Ectodermal cell (in vitro differentiated cells): ENCODE data around the gene TMEM18.

Experiments
- H3K27ac ChIP-seq: 2 replicates; pipeline ENCODE4 v1.7.0; 2013; ENCODE audit warnings: mild to moderate bottlenecking, low read depth, low read length; ENCODE audit not compliant: insufficient read depth, poor library complexity, severe bottlenecking
- H3K27me3 ChIP-seq: 2 replicates; pipeline ENCODE4 v1.7.0; 2013; ENCODE audit warnings: mild to moderate bottlenecking, low read length; ENCODE audit not compliant: insufficient read depth, control insufficient read depth, poor library complexity, severe bottlenecking
- H3K36me3 ChIP-seq: one replicate; pipeline ENCODE4 v1.7.0; 2013; ENCODE audit warnings: low read length; ENCODE audit not compliant: control insufficient read depth, insufficient read depth
- H3K4me1 ChIP-seq: one replicate; pipeline ENCODE4 v1.7.0; 2013; ENCODE audit warnings: low read length; ENCODE audit not compliant: control insufficient read depth, insufficient read depth
- H3K4me3 ChIP-seq: 2 replicates; pipeline ENCODE4 v1.7.0; 2013; ENCODE audit warnings: low read depth, low read length, control low read depth; ENCODE audit not compliant: insufficient read depth
- H3K9me3 ChIP-seq: 2 replicates; pipeline ENCODE4 v1.7.0; 2013; ENCODE audit warnings: mild to moderate bottlenecking, low read length, moderate library complexity; ENCODE audit not compliant: control insufficient read depth
- WGBS, 2 experiments: methylation state at CpG; one replicate each; pipeline ENCODE4 v1.1.7; 2013; ENCODE audit warnings: missing lambda C conversion rate in 2 of 2; 5-methylcytosine and 5-hydroxymethylcytosine counted together

TMEM18 gene

DNA sequence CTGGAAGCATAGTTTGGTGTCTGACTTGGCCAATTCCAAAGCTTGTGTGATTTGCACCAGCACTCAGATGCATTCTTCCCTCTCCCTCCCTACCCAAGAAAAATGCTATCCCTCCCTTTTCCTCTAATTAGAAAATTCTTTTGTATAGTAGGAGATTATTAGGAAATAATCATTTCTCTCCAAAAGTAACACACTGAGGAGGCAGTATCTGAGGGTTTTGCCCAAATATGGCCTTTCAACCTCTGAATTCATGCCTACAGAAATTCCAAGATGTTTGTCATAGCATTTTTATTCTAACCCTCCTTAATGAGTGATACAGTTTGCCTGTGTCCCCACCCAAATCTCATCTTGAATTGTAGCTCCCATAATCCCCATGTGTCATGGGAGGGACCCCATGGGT, 5.0 kb upstream of the TMEM18 start:
- Histone ChIP-seq H3K4me3 (no peak overlapping the region), H3K9me3 (peaks cover 3% of the 10 kb centered on the region), H3K27me3 (no peaks in the 10 kb centered on the region), H3K4me1 (peaks cover 6% of the 10 kb centered on the region), H3K36me3 (no peaks in the 10 kb centered on the region), H3K27ac (no peak overlapping the region)

DNA sequence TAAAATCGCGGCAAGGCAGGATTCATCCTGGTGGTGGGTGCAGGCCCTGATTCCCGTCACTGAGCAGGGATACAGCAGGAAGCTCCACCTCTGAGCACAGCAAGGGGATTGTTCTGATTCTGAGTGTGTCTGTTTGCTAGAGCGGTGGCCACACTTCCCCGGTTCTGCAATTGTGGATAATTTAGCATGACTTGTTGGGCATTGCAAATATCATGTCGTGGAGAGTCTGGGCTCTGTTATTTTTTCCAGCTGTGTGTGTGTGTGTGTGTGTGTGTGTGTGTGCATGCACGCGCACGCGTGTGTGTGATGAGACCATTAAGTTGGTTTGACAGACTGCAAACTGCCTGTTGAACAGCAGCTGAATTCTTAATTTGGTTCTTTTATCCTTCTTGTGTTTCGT, 4.1 kb upstream of the TMEM18 start:
- Histone ChIP-seq H3K27me3 (no peaks in the 10 kb centered on the region), H3K36me3 (no peaks in the 10 kb centered on the region), H3K4me3 (no peak overlapping the region), H3K9me3 (peaks cover 3% of the 10 kb centered on the region), H3K27ac (no peak overlapping the region), H3K4me1 (peaks cover 6% of the 10 kb centered on the region)
- WGBS, 2 experiments: 84 to 89% methylated on average over 11 of the region's 11 CpGs

DNA sequence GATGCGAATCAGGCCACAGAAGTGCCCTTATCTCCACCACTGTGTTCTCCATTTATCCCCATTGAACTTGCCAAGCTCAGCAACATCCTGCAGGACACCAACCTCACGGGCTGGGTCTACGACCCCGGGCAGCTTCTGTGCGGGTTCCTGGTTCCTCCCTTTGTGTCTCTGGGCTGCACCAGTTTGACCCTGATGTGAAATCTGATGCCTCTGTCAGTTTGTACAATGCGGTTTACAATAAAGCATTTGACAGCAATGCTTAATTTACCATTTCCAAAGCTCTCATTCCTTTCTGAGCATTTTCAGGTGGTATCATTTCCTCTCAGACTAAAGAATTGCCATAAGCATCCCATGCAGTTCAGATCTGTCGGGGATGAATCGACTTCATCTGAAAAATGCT, 3.3 kb upstream of the TMEM18 start:
- Histone ChIP-seq H3K27me3 (no peaks in the 10 kb centered on the region), H3K4me3 (no peak overlapping the region), H3K36me3 (no peaks in the 10 kb centered on the region), H3K27ac (no peak overlapping the region), H3K4me1 (peaks cover 6% of the 10 kb centered on the region), H3K9me3 (no peaks in the 10 kb centered on the region)
- 88 to 91% methylated on average over 8 of the region's 8 CpGs for WGBS, 2 experiments

DNA sequence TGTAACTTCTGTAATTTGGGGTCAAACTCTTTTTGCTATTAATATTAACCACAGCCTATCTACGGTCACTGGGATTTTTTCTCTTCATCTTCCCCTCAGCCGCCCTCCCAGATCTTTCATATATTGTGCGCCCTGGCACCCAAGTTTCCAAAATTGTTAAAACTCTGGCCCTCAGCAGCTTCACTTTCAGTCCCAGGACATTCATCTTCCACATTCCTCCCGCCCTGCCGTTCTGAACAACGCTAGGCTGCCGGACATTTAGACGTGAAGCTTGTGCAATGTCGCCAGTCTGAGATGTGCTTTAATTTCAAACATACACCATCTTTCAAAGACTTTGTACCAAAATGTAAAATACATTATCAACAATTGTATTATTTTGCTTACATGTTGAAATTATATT, 1.8 kb upstream of the TMEM18 start:
- H3K4me1 ChIP-seq: peaks cover 9% of the 10 kb centered on the region
- H3K4me3 ChIP-seq: no peak overlapping the region
- WGBS, 2 experiments: 92 to 95% methylated on average over 9 of the region's 9 CpGs
- H3K9me3 ChIP-seq: no peaks in the 10 kb centered on the region
- no peaks in the 10 kb centered on the region for H3K36me3 ChIP-seq
- H3K27ac ChIP-seq: no peak overlapping the region
- H3K27me3 ChIP-seq: no peaks in the 10 kb centered on the region

DNA sequence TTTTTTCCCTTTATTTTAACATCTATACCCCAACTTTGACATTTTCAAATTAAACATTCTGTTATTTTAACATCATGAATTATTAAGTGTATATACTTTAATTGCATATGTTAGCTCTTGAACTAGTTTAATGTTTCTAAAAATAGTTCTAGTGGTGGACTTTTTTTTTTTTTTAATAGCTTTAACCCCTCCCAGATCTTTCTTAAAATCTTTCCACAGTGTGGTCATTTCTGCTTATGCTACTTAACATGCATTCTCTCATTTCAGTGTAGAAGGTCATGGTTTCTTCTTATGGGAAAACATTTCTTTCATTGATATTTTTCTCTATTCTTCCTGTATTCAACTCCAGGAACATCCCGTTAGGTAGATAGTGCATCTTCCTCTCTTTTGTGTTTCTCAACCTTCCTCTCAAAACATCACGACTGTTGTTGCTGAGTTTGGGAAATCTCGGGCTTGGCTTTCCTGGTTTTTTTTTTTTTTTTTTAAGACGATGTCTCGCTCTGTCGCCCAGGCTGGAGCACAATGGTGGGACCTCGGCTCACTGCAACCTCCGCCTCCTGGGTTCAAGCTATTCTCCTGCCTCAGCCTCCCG, 849 bp upstream of the TMEM18 start:
- WGBS, 2 experiments: 86 to 87% methylated on average over 9 of the region's 9 CpGs
- Histone ChIP-seq H3K36me3 (no peaks in the 10 kb centered on the region), H3K27ac (peak overlapping the region; percentile 99), H3K4me1 (peaks cover 9% of the 10 kb centered on the region), H3K4me3 (peak overlapping the region; percentile 92), H3K27me3 (no peaks in the 10 kb centered on the region), H3K9me3 (no peaks in the 10 kb centered on the region)

DNA sequence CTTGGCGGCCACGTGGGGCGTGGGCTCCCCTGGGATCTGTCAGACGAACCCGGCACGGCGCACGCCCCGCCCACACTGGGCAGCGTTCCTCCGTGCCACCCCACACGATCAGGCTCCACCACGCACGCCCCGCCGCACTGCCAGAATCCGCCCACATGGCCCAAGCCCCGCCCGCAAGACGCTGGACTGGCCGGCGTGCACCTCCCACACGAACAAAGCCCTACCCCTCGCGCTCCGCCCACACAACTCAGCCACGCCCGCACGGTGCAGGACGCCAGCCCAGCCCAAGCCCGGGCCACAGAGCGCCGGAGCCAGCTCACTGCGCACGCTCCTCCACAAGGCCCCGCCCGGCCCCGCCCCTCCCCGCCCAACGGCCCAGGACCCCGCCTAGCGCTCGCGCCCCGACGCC, 555 bp downstream of the TMEM18 start:
- peak overlapping the region; percentile 79 for H3K27ac ChIP-seq

DNA sequence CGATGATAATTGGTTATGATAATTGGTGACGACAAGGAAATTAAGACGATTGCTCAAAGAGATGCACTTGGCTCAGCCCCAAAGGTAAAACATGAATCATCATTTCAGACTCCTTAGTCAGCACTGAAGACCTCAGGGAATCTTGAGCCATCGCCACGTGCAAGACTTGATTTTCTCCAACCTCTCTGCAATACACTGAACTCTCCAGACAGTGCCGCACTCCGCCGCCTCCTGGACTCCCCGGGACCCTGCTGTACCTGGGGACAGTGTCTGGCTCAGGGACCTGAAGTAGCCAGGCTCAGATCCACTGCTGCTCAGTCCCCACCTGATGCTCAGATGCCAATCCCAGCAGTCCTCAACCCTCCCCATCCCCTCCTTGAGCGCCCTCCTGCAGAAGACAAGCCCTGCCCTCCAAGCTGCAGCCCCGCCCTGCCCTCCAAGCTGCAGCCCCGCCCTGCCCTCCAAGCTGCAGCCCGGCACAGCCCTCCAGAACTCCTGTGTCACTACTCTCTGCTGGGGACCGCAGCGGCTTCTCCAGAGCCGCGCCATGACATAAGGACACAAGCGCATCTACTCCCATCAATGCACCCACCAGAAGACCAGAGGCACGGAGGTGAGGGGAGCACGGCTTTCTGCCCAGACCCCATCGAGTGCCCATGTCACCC, 1.1 kb downstream of the TMEM18 start:
- peak overlapping the region; percentile 79 for H3K27ac ChIP-seq
- H3K9me3 ChIP-seq: no peaks in the 10 kb centered on the region
- peaks cover 9% of the 10 kb centered on the region for H3K4me1 ChIP-seq
- no peaks in the 10 kb centered on the region for H3K27me3 ChIP-seq
- 21 to 22% methylated on average over 20 of the region's 21 CpGs for WGBS, 2 experiments
- peak overlapping the region; percentile 71 for H3K4me3 ChIP-seq
- H3K36me3 ChIP-seq: no peaks in the 10 kb centered on the region

More for the DNA sequence above, 555 bp downstream of the TMEM18 start:
- WGBS, 2 experiments: 0% methylated on average over 46 of the region's 46 CpGs
- Histone ChIP-seq H3K4me3 (peak overlapping the region; percentile 71), H3K9me3 (no peaks in the 10 kb centered on the region), H3K36me3 (no peaks in the 10 kb centered on the region), H3K27me3 (no peaks in the 10 kb centered on the region), H3K4me1 (peaks cover 9% of the 10 kb centered on the region)

DNA sequence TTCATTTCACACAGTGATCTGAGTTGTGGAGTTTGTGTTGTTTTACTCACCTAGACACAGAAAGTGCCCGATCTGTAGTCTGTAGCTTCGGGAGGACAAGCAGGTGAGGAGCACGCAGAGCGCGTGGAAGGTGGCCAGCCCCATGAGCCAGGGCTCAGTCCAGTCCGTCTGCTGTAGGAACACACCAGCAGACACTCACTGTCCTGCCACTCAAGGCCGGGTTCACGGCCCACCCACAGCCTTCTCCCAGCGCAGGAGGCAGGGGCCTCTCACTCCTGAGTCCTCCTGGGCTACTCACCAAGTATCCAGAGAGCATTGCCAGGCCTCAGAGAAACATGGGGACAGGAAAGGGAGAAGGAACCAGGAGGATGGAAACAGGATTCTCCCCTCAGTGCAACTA, 1.7 kb downstream of the TMEM18 start:
- Histone ChIP-seq H3K4me1 (peaks cover 9% of the 10 kb centered on the region), H3K4me3 (no peak overlapping the region), H3K9me3 (no peaks in the 10 kb centered on the region), H3K27ac (no peak overlapping the region), H3K36me3 (no peaks in the 10 kb centered on the region), H3K27me3 (no peaks in the 10 kb centered on the region)
- WGBS, 2 experiments: 94 to 96% methylated on average over 9 of the region's 9 CpGs

DNA sequence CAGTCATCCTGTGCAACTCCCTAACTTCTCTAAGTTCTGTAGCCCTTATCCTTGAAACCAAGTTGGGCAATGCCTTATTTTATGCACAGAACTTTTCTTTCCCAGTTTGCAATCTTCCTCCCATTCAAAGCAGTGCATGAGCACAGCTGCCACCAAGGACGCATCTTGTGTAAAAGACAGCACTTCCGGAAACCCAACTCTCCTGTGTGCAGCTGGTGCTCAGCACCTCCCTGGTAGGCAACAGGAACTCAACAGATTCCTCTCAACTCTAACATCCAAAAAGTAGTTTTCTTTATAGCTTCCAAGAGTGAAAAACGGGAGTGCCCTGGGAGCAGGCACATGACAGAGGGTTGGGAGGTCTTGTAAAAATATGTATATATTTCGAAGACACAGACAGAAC, 2.2 kb downstream of the TMEM18 start:
- H3K4me1 ChIP-seq: peaks cover 9% of the 10 kb centered on the region
- H3K27ac ChIP-seq: no peak overlapping the region
- H3K9me3 ChIP-seq: no peaks in the 10 kb centered on the region
- H3K4me3 ChIP-seq: no peak overlapping the region
- no peaks in the 10 kb centered on the region for H3K27me3 ChIP-seq
- 91 to 93% methylated on average over 2 to 4 of the region's 4 CpGs for WGBS, 2 experiments
- no peaks in the 10 kb centered on the region for H3K36me3 ChIP-seq

DNA sequence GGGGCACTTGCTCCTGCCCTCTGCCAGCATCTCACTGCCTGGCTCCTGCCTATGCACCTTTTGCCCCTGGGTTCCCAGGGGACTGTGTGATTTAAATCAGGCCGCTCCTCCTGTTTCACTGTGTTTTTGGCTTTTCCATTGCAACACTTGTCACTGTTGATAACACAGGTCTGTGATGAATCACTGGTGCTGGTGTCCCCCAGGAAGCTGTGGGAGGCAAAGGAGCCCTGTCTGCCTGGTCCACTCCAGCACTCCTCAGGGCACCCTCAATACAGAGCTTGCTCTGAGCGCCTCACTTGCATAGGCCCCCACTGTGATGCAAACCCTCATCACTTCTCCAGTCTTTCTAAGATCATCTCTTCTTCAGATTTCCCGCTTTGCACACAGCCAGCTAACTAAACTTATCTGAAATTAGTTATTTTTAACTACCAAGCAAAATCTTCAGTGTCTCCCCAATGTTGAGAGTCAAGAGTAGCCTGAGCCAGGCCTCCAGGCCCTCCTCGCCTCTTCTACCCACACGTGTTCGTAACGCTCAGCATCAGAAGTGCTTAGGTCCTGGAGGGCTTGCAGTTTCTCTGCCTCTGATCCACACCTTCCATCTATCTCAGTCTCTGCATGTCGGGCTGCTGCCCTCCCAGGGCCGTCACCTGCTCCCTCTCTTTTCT, 2.8 kb downstream of the TMEM18 start:
- Histone ChIP-seq H3K27me3 (no peaks in the 10 kb centered on the region), H3K4me1 (peaks cover 9% of the 10 kb centered on the region), H3K36me3 (peaks cover 3% of the 10 kb centered on the region), H3K27ac (no peak overlapping the region), H3K9me3 (no peaks in the 10 kb centered on the region), H3K4me3 (no peak overlapping the region)
- WGBS, 2 experiments: 82 to 83% methylated on average over 9 of the region's 9 CpGs
